ENCODE measurements around the gene CDH23. TPM values are rescaled to one million over a fixed set of nuclear protein-coding genes. Genes with fewer than 3 reads are reported as not detected.
"Not testable (repeated sequence)": the region's sequence is repeated elsewhere in the genome, so short reads cannot be mapped to it uniquely, and the experiment has no call there.

Gene CDH23
- total and polyA plus RNA-seq, 2 experiments from 2014 or later: 0.08 TPM; not detected in 1

GRCh38 chr10:71597821-71598498 is 201.2 kb downstream of the CDH23 start:
- Histone ChIP-seq H3F3A (ENCODE audit: insufficient read depth) (peaks cover 18% of the 10 kb centered on the region), H3K36me3 (ENCODE audit: low read depth) (no peaks in the 10 kb centered on the region), H3K27ac (peak overlapping the region; percentile 3; the same call in 1 of the 2 replicates), H3K4me2 (ENCODE audit: unreplicated experiment) (no peak overlapping the region), H3K9me2 (ENCODE audit: insufficient read depth) (no peaks in the 10 kb centered on the region), H3K9ac (no peak overlapping the region), H3K9me3 (ENCODE audit: low read depth) (no peaks in the 10 kb centered on the region), H4K20me1 (ENCODE audit: insufficient read depth) (no peaks in the 10 kb centered on the region), H2AFZ (peak overlapping the region; percentile 31; the same call in 1 of the 2 replicates), H3K27me3 (replicated peaks; ENCODE audit: insufficient read depth) (no peaks in the 10 kb centered on the region), H3K4me1 (ENCODE audit: insufficient read depth) (peaks cover 23% of the 10 kb centered on the region), H3K79me2 (ENCODE audit: insufficient read depth) (no peaks in the 10 kb centered on the region), H3K4me3 (no peak overlapping the region)
- peak; percentile 75 for DNase-seq
- TF ChIP-seq EZH2 (IDR thresholded peaks at IDR 0.05; ENCODE audit: insufficient read depth, poor library complexity, severe bottlenecking): no peak
- TF ChIP-seq EZH2phosphoT487 (IDR thresholded peaks at IDR 0.05; ENCODE audit: insufficient read depth, low read depth): no peak
- WGBS, 2 experiments (ENCODE audit: low coverage in 1 of 2, low lambda C conversion rate in 2 of 2, missing lambda C conversion rate in 2 of 2): 14 to 18% methylated on average over 12 of the region's 12 CpGs
- in situ Hi-C loops (cut with MboI): no loop called here

DNA sequence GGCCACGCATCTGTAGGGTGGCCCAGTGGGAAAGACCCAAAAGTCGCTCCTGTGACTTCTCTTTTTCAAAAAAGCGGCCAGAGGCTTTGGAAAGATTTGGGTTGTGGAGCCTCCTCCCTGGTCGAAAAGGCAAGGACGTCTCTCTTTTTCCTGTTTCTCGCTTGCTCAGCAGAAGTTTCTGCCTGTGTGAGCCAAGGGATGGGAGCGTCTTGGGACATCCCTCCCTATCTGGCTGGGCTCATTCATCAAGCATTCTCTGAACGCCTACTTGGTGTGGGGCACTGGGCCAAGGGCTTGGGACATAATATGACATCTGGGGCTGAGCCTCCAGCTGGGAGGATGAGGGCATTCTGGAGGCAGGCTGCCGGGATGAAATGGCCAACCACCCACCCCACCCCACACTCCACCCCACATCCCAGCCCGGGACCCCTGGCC is 201.9 kb downstream of the CDH23 start:
- peak; percentile 89 for DNase-seq
- H3K9me3 ChIP-seq (ENCODE audit: low read depth): no peaks in the 10 kb centered on the region
- no peaks in the 10 kb centered on the region for H3K79me2 ChIP-seq (ENCODE audit: insufficient read depth)
- peaks cover 23% of the 10 kb centered on the region for H3K4me1 ChIP-seq (ENCODE audit: insufficient read depth)
- no peak overlapping the region for H3K4me2 ChIP-seq (ENCODE audit: unreplicated experiment)
- H3K27me3 ChIP-seq (replicated peaks; ENCODE audit: insufficient read depth): no peaks in the 10 kb centered on the region
- H2AFZ ChIP-seq: peak overlapping the region; percentile 31; the same call in 1 of the 2 replicates
- H4K20me1 ChIP-seq (ENCODE audit: insufficient read depth): no peaks in the 10 kb centered on the region
- H3K9me2 ChIP-seq (ENCODE audit: insufficient read depth): no peaks in the 10 kb centered on the region
- H3K4me3 ChIP-seq: no peak overlapping the region
- WGBS, 2 experiments (ENCODE audit: low coverage in 1 of 2, low lambda C conversion rate in 2 of 2, missing lambda C conversion rate in 2 of 2): 13 to 14% methylated on average over 10 of the region's 10 CpGs
- H3K27ac ChIP-seq: peak overlapping the region; percentile 3; the same call in 1 of the 2 replicates
- peaks cover 18% of the 10 kb centered on the region for H3F3A ChIP-seq (ENCODE audit: insufficient read depth)
- no peak overlapping the region for H3K9ac ChIP-seq
- no peaks in the 10 kb centered on the region for H3K36me3 ChIP-seq (ENCODE audit: low read depth)
- in situ Hi-C loops (cut with MboI): no loop called here
- no peak for TF ChIP-seq EZH2phosphoT487 (IDR thresholded peaks at IDR 0.05; ENCODE audit: insufficient read depth, low read depth)
- TF ChIP-seq EZH2 (IDR thresholded peaks at IDR 0.05; ENCODE audit: insufficient read depth, poor library complexity, severe bottlenecking): no peak

DNA sequence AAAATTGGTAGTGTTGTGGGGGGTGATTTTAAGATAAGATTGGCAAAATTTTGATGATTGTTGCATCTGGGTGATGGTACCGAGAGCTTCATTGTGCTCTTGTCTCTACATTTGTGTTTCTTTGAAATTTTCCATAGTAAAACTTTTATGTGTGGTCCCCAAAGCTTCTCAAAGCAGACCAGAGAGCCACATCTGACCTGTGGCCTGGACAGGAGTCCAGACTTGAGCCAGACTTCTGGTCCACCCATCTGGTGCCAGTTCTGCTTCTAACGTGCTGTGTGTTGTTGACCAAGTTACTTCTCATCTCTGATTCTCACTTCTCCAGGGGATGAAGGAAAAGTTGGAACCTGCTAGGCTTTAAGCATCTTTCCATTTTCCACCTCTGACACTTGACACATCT is 202.8 kb downstream of the CDH23 start:
- Histone ChIP-seq H3K27me3 (replicated peaks; ENCODE audit: insufficient read depth) (no peaks in the 10 kb centered on the region), H3K79me2 (ENCODE audit: insufficient read depth) (no peaks in the 10 kb centered on the region), H3K9ac (no peak overlapping the region), H3K4me1 (ENCODE audit: insufficient read depth) (peaks cover 23% of the 10 kb centered on the region), H3K9me2 (ENCODE audit: insufficient read depth) (no peaks in the 10 kb centered on the region), H3F3A (ENCODE audit: insufficient read depth) (peaks cover 18% of the 10 kb centered on the region), H3K4me3 (no peak overlapping the region), H2AFZ (no peak overlapping the region), H3K27ac (no peak overlapping the region), H3K4me2 (ENCODE audit: unreplicated experiment) (no peak overlapping the region), H3K9me3 (ENCODE audit: low read depth) (no peaks in the 10 kb centered on the region), H3K36me3 (ENCODE audit: low read depth) (no peaks in the 10 kb centered on the region), H4K20me1 (ENCODE audit: insufficient read depth) (no peaks in the 10 kb centered on the region)
- in situ Hi-C loops (cut with MboI): no loop called here
- TF ChIP-seq EZH2phosphoT487 (IDR thresholded peaks at IDR 0.05; ENCODE audit: insufficient read depth, low read depth) (no peak), EZH2 (IDR thresholded peaks at IDR 0.05; ENCODE audit: insufficient read depth, poor library complexity, severe bottlenecking) (no peak)
- WGBS, 2 experiments (ENCODE audit: low coverage in 1 of 2, low lambda C conversion rate in 2 of 2, missing lambda C conversion rate in 2 of 2): 95 to 98% methylated on average over 2 of the region's 2 CpGs
- no peak for DNase-seq

GRCh38 chr10:71600242-71600641 is 203.5 kb downstream of the CDH23 start:
- H3K79me2 ChIP-seq (ENCODE audit: insufficient read depth); H3K9me2 ChIP-seq (ENCODE audit: insufficient read depth); H3K9me3 ChIP-seq (ENCODE audit: low read depth); H3K9ac ChIP-seq; in situ Hi-C loops (cut with MboI); H3K36me3 ChIP-seq (ENCODE audit: low read depth); H3K4me2 ChIP-seq (ENCODE audit: unreplicated experiment); H4K20me1 ChIP-seq (ENCODE audit: insufficient read depth); H3K4me3 ChIP-seq; H3K27me3 ChIP-seq (replicated peaks; ENCODE audit: insufficient read depth); DNase-seq; H2AFZ ChIP-seq: not testable (repeated sequence)
- peaks cover 27% of the 10 kb centered on the region for H3K4me1 ChIP-seq (ENCODE audit: insufficient read depth)
- H3F3A ChIP-seq (ENCODE audit: insufficient read depth): peaks cover 22% of the 10 kb centered on the region
- peak overlapping the region; percentile 43; the same call in 1 of the 2 replicates for H3K27ac ChIP-seq
- WGBS, 2 experiments (ENCODE audit: low coverage in 1 of 2, low lambda C conversion rate in 2 of 2, missing lambda C conversion rate in 2 of 2): 89 to 90% methylated on average over 8 of the region's 8 CpGs

Measured in GM23248 (cell line).